BLaER1 (cell line): ENCODE data around the gene TMEM161A.
"Not testable (repeated sequence)": the region's sequence is repeated elsewhere in the genome, so short reads cannot be mapped to it uniquely, and the experiment has no call there.

Experiments
- H3K27ac ChIP-seq: shearing (Covaris generic); formaldehyde crosslinking; 2 replicates; pipeline ENCODE4 v1.8.1; 2022
- H3K27me3 ChIP-seq: shearing (Covaris generic); formaldehyde crosslinking; 2 replicates; pipeline ENCODE4 v1.8.1; 2022
- H3K36me3 ChIP-seq: shearing (Covaris generic); formaldehyde crosslinking; 2 replicates; pipeline ENCODE4 v1.8.1; 2022
- H3K4me1 ChIP-seq: shearing (Covaris generic); formaldehyde crosslinking; 2 replicates; pipeline ENCODE4 v1.8.1; 2022
- H3K4me2 ChIP-seq: shearing (Covaris generic); formaldehyde crosslinking; 2 replicates; pipeline ENCODE4 v1.8.1; 2022
- H3K4me3 ChIP-seq: shearing (Covaris generic); formaldehyde crosslinking; 2 replicates; pipeline ENCODE4 v1.8.1; 2022
- H3K9ac ChIP-seq: shearing (Covaris generic); formaldehyde crosslinking; 2 replicates; pipeline ENCODE4 v1.8.1; 2022
- H3K9me3 ChIP-seq: shearing (Covaris generic); formaldehyde crosslinking; 2 replicates; pipeline ENCODE4 v1.8.1; 2022
- H4K20me1 ChIP-seq: shearing (Covaris generic); formaldehyde crosslinking; 2 replicates; pipeline ENCODE4 v1.8.1; 2022
- Cebpa-rat ChIP-seq: shearing (Covaris generic); IDR thresholded peaks from 2 replicates; pipeline ENCODE4 v1.8.1; 2022

Gene TMEM161A

GRCh38 chr19:19111136-19111835 lies 27.0 kb downstream of the TMEM161A start:
- Histone ChIP-seq H4K20me1 (peaks cover 29% of the 10 kb centered on the region), H3K9ac (peak overlapping the region; percentile 62; the same call in 1 of the 2 replicates), H3K4me2 (peak overlapping the region; percentile 86), H3K4me1 (peaks cover 69% of the 10 kb centered on the region), H3K4me3 (no peak overlapping the region), H3K36me3 (peaks cover 16% of the 10 kb centered on the region; the same call in 1 of the 2 replicates), H3K27ac (peak overlapping the region; percentile 60), H3K27me3 (no peaks in the 10 kb centered on the region), H3K9me3 (no peaks in the 10 kb centered on the region)
- TF ChIP-seq Cebpa-rat: no peak

DNA sequence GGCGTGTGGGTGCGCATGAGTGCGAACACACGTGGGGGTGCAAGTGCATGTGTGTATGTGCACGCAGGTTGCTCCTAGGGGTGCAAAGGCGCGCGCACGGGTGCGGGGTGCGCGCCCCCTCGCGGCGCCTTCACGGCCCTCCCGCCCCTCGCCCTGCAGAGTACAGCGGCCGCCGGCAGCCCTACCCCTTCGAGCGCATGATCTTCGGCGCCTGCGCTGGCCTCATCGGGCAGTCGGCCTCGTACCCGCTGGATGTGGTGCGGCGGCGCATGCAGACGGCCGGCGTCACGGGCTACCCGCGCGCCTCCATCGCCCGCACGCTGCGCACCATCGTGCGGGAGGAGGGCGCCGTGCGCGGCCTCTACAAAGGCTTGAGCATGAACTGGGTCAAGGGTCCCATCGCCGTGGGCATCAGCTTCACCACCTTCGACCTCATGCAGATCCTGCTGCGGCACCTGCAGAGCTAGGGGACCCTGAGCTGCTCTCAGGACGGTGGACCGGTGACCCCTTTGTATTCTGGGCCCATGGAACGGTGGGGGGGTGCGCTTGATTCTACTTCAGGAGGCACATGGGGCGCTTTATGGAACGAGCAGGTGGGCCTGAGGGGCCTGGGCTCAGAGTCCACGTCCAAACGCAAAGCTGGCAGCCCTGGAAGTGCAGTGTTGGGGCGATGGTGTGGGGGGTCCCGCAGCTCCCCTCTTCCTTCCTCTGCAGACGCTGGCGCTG lies 27.7 kb downstream of the TMEM161A start:
- Histone ChIP-seq H3K4me3 (no peak overlapping the region), H3K9me3 (no peaks in the 10 kb centered on the region), H3K4me1 (peaks cover 73% of the 10 kb centered on the region), H3K36me3 (peaks cover 10% of the 10 kb centered on the region; the same call in 1 of the 2 replicates), H3K4me2 (peak overlapping the region; percentile 86), H4K20me1 (peaks cover 29% of the 10 kb centered on the region), H3K9ac (no peak overlapping the region), H3K27me3 (no peaks in the 10 kb centered on the region), H3K27ac (0 out of 2 replicates have a peak overlapping the region, but pooled peaks have one; percentile 60)
- no peak for TF ChIP-seq Cebpa-rat

- Histone ChIP-seq H3K36me3 (peaks cover 10% of the 10 kb centered on the region; the same call in 1 of the 2 replicates), H3K27me3 (no peaks in the 10 kb centered on the region), H3K9ac (no peak overlapping the region), H3K27ac (no peak overlapping the region), H3K4me2 (peak overlapping the region; percentile 86), H3K9me3 (no peaks in the 10 kb centered on the region), H4K20me1 (peaks cover 29% of the 10 kb centered on the region), H3K4me3 (no peak overlapping the region), H3K4me1 (peaks cover 81% of the 10 kb centered on the region)
- no peak for TF ChIP-seq Cebpa-rat
These were observed 28.7 kb downstream of the TMEM161A start for GRCh38 chr19:19109601-19110000.

- 0 out of 2 replicates have a peak overlapping the region, but pooled peaks have one; percentile 94 for H3K4me2 ChIP-seq
- H3K4me1 ChIP-seq: peaks cover 73% of the 10 kb centered on the region
- peaks cover 19% of the 10 kb centered on the region; the same call in 1 of the 2 replicates for H3K36me3 ChIP-seq
- peaks cover 29% of the 10 kb centered on the region for H4K20me1 ChIP-seq
- H3K27me3 ChIP-seq: no peaks in the 10 kb centered on the region
- no peak for TF ChIP-seq Cebpa-rat
- no peaks in the 10 kb centered on the region for H3K9me3 ChIP-seq
- H3K27ac ChIP-seq: no peak overlapping the region
- no peak overlapping the region for H3K9ac ChIP-seq
- no peak overlapping the region for H3K4me3 ChIP-seq
These were observed 30.6 kb downstream of the TMEM161A start for GRCh38 chr19:19107654-19108053.

GRCh38 chr19:19106938-19107337 lies 31.3 kb downstream of the TMEM161A start:
- not testable (repeated sequence) for H3K27ac ChIP-seq, H3K4me3 ChIP-seq, H3K27me3 ChIP-seq, H3K9me3 ChIP-seq, H3K9ac ChIP-seq
- Histone ChIP-seq H3K36me3 (peaks cover 26% of the 10 kb centered on the region), H4K20me1 (peaks cover 22% of the 10 kb centered on the region), H3K4me2 (peak overlapping the region; percentile 94), H3K4me1 (peaks cover 66% of the 10 kb centered on the region)

GRCh38 chr19:19106056-19106551 lies 32.2 kb downstream of the TMEM161A start:
- Histone ChIP-seq H3K27me3 (no peaks in the 10 kb centered on the region), H3K9me3 (no peaks in the 10 kb centered on the region), H3K4me3 (peak overlapping the region; percentile 63), H3K4me1 (peaks cover 57% of the 10 kb centered on the region), H3K4me2 (peak overlapping the region; percentile 94), H3K27ac (peak overlapping the region; percentile 82), H4K20me1 (peaks cover 14% of the 10 kb centered on the region), H3K9ac (peak overlapping the region; percentile 71), H3K36me3 (peaks cover 35% of the 10 kb centered on the region)
- no peak for TF ChIP-seq Cebpa-rat

DNA sequence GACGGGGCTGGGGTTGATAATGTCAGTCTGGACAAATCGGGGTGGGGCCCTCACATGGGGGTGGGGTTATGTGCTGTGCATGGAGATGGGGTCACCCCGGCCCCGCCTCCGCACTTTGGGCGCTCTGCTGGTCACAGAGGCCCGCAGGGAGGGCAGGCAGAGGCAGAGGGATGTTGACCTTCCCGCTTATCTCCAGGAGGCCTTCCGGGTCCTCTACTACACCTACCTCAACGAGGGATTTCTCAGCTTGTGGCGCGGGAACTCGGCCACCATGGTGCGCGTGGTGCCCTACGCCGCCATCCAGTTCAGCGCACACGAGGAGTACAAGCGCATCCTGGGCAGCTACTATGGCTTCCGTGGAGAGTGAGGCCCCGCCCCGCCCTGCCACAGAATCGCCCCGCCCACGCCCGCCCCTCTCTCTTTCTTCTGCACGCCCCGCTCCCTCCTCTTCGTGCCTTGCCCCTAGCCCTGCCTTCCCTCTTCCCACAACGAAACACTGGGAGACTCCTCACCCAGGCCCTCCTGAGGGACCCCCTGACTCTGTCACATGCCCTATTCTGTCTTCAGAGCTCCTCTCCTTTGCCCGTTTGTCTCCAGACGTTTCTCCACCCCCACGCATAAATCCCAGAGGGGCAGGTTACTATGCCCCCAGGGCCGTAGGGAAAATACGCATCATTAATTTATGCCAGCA lies 32.8 kb downstream of the TMEM161A start:
- H3K27me3 ChIP-seq: no peaks in the 10 kb centered on the region
- peak overlapping the region; percentile 71 for H3K9ac ChIP-seq
- H3K4me2 ChIP-seq: peak overlapping the region; percentile 94
- peaks cover 8% of the 10 kb centered on the region; the same call in 1 of the 2 replicates for H4K20me1 ChIP-seq
- TF ChIP-seq Cebpa-rat: no peak
- H3K9me3 ChIP-seq: no peaks in the 10 kb centered on the region
- peaks cover 52% of the 10 kb centered on the region for H3K4me1 ChIP-seq
- H3K27ac ChIP-seq: peak overlapping the region; percentile 82
- H3K4me3 ChIP-seq: peak overlapping the region; percentile 63
- peaks cover 40% of the 10 kb centered on the region for H3K36me3 ChIP-seq

- no peak overlapping the region for H3K4me2 ChIP-seq
- H3K9me3 ChIP-seq: no peaks in the 10 kb centered on the region
- peaks cover 35% of the 10 kb centered on the region for H3K4me1 ChIP-seq
- H3K9ac ChIP-seq: no peak overlapping the region
- TF ChIP-seq Cebpa-rat: no peak
- H3K4me3 ChIP-seq: no peak overlapping the region
- H4K20me1 ChIP-seq: no peaks in the 10 kb centered on the region
- H3K36me3 ChIP-seq: peaks cover 61% of the 10 kb centered on the region
- H3K27ac ChIP-seq: 0 out of 2 replicates have a peak overlapping the region, but pooled peaks have one; percentile 2
- no peaks in the 10 kb centered on the region for H3K27me3 ChIP-seq
These were observed 35.1 kb downstream of the TMEM161A start for GRCh38 chr19:19103167-19103566.

GRCh38 chr19:19102566-19102965 lies 35.7 kb downstream of the TMEM161A start:
- H3K4me3 ChIP-seq, H3K27me3 ChIP-seq, H3K4me2 ChIP-seq, H3K9ac ChIP-seq, H3K9me3 ChIP-seq, H4K20me1 ChIP-seq: not testable (repeated sequence)
- H3K4me1 ChIP-seq: peaks cover 32% of the 10 kb centered on the region
- 0 out of 2 replicates have a peak overlapping the region, but pooled peaks have one; percentile 2 for H3K27ac ChIP-seq
- H3K36me3 ChIP-seq: peaks cover 61% of the 10 kb centered on the region
